GM12891 (cell line): ENCODE measurements around the gene PLEKHH1.

Source experiments
- POLR2AphosphoS5 ChIP-seq: IDR thresholded peaks from 2 replicates; pipeline ENCODE4 v1.6.1; 2011; ENCODE audit warnings: low read depth, low read length, control low read depth
- TAF1 ChIP-seq: IDR thresholded peaks from 2 replicates; pipeline ENCODE4 v1.6.1; 2011; ENCODE audit warnings: low read depth, low read length, control low read depth

DNA sequence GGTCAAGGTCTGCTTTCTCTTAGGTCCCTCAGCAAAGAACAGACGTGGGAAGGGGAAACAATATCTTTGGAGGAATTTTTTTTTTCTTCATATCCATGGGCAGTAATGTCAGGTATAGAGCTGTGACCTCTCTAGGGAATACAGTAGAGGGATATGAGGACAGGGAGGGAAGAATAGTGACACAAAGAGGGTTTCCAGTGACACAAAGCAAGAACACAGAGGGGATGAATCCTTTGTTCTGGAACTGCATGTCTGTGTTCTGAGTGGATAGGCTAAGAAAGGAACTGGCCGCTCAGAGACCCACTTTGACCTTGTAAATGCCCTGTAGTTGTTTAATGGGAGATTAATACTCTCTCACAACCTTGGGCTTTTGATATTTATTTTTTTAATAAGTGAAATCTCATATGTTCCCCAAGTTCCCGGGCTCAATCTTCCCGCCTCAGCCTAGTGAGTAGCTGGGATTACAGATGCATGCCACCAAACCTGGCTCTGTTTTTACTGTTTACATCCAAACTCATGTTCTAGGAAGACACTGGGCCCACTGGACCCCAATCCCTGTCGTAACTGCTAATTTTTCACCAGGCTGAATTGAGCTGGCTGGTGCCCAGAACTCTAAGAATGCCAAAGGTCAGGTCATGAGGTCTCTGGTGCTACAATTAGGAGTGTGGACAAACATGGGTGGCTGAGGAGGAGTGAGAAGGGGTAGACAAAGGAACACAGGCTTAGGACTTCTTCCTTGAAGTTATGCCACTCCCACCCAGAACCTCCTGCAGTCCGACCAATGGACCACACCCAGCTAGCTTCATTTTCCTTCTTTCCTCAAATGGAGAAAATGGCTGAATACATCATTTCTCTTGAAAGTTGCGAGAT lies 9.1 kb upstream of the PLEKHH1 start:
- TF ChIP-seq TAF1 (no peak), POLR2AphosphoS5 (no peak)
